GM19023 (cell line): ENCODE results near the gene ASIC2.

ENCODE experiments used
- ATAC-seq: cut with Tn5 transposase; IDR thresholded peaks from one replicate; pipeline ENCODE4 v1.9.1; 2021; ENCODE audit warnings: mild to moderate bottlenecking, moderate library complexity; ENCODE audit not compliant: unreplicated experiment

The ASIC2 gene

DNA sequence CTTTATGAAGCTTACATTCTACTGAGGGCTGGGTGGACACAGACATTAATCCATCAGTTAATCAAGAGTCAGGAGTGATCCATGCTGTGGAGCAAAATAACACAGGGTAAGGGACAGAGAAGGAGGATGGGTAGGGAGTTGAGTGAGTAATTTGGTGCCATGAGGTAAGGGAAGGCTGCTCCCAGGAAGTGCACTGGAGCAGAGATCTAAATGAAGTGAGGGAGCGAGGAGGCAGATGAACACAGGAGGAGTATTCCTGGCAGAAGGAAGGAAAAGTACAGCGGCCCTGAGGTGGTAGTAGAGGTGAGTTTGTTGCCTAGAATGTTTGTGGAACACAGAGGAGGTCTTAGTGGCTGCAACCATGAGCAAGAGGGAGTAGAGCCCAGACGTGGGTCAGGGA lies 34.8 kb downstream of the ASIC2 start:
- ATAC-seq: no peak

DNA sequence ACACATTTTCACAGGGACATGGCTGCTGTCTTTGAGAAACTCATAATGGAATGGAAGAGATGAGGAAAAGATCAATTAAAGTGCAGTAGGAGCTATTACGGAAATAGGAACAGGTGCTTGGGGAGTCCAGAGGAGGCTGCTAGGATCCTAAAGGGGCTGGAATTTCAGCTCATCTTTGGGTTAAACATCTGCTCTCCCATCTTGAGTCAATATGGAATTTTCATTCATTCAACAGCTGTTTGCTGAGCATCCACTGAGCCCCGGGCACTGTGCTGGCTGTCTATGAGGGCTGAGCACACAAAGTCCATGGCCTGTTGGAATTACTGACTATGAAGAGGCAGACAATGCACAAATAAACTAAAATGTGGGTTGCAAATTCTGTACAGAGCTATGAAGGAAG lies 47.9 kb downstream of the ASIC2 start:
- no peak for ATAC-seq

- no peak for ATAC-seq
Measured at GRCh38 chr17:33243732-33244131, 49.4 kb downstream of the ASIC2 start.

- no peak for ATAC-seq
Measured at GRCh38 chr17:33242375-33243124, 50.5 kb downstream of the ASIC2 start.

DNA sequence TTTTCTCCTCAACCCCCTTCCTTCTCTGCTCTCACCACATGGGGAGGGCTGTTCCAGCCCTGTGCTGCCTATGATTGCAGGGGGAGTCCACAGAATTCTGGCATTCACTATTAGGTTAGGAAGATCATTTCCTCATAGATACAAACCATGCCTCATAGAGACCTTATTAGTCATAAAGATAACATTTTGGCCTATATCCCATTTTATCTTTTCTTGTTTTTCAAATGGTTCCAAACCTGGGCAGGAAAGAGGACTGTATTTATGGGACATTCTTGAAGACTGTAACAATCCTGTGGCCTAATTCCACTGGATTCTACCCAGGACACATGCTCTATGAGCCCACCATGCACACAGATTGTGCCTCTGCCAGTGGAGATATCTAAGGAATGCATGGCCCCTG lies 51.7 kb downstream of the ASIC2 start:
- no peak for ATAC-seq

- ATAC-seq: no peak
Measured at GRCh38 chr17:33240362-33240761, 52.7 kb downstream of the ASIC2 start.

- no peak for ATAC-seq
Measured at GRCh38 chr17:33239702-33240101, 53.4 kb downstream of the ASIC2 start.

DNA sequence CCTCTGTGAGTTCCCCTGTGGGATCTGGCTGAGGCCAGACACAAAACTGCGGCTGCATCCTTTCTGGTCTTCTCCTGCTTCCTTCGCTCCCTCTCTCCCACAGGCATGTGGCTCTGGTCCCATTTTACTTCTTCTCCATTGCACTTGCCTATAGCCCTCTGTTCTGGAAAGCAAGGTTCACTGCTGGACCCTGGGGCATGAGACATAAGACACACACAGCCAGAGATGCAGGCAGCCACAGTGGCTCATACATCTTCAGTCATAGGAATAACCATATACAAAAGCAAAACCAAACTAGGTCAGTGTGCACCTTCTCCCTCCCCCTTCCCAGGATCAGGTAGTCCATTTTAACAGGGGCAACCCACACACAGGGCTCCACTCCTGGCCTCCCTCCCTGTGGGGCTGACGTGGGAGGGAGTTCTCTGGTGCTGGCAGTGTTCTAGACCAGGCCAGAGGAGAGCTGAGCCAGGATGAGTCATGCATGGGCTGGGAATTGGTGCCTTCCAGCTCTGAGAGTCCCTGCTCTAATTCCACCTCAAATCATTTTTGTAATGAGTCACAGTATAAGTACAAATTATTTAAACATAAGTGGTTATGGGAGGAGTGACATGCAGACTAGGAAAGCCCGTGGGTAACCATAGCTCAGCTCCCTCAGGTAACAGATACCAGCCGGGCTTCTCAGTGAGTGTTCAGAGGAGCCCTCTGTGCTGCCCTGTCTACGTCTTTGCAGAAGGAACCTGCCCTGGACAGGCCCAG lies 58.0 kb downstream of the ASIC2 start:
- no peak for ATAC-seq

DNA sequence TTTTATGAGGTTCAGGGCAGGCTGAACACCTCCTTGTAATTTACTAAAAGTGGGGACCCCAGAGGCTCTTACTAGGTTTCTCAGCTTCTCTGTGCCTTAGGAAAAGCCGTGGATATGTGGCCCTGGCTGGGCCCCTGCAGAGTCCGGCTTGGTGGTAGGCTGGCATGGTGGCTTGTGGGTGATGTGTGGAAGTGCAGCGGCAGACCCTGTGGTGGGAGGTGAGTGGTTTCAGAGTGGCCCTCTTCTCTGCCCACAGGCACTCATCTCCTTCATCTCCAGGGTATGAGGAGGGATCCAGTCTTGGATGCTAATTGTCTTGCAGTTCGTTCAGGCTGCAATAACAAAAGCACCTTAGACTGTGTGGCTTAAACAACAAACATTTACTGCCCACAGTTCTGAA lies 58.9 kb downstream of the ASIC2 start:
- no peak for ATAC-seq

DNA sequence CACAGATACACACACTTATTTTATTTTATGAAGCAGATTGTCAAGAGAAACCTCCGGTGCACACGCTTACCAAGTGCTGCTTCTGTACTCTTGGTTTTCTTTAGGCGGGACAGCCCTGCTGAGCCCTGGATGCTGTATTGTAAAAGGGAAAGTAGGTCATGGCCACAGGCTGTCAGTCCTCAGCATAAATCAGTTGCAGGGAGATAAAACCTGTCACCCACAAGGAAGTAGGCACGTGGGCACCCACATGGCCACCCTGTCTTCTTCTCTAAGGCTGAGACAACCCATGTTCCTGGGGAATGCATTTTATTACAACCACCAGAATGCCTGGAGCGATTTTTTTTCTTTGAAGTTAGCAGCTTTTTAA lies 59.3 kb downstream of the ASIC2 start:
- ATAC-seq: no peak

DNA sequence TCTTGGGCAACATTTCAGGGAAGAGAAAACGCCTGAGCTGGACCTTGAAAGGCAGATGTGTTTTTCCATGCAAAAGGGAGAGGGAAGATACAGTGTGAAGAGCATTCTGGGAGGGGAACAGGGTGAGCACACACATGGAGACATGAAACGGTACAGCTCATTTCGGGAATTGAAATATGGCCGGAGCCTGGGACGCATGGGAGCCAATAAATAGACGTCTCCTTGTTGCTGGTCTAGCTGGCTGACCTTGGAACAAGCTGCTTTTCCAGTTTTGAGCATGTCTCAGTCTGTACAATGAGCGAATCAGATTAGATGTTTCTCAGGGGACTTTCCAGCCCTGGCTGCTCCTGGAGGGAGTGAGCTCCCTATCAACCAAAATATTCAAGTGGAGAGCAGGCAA lies 63.6 kb downstream of the ASIC2 start:
- no peak for ATAC-seq

GRCh38 chr17:33229028-33229427 lies 64.1 kb downstream of the ASIC2 start:
- ATAC-seq: no peak

- ATAC-seq: no peak
Measured at GRCh38 chr17:33228548-33228947, 64.5 kb downstream of the ASIC2 start.

- ATAC-seq: no peak
Measured at GRCh38 chr17:33227911-33228310, 65.2 kb downstream of the ASIC2 start.

DNA sequence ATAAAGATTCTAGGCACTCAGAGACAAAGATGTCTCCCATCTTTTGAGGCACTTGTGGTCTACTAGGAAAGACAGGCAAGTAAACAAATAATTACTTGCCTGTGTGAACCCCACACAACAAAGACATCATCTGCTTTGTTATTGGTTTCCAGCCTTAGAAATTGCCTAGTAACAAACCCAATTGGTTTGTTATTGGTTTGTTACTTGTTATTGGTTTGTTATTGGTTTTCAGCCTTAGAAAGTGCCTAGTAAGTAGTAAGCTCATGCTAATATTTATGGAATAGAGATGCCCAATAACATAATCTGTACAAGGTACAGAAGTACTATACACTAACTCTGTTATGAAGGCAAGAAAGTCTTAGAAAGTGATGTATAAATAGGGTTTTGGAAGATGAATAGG lies 67.1 kb downstream of the ASIC2 start:
- no peak for ATAC-seq

DNA sequence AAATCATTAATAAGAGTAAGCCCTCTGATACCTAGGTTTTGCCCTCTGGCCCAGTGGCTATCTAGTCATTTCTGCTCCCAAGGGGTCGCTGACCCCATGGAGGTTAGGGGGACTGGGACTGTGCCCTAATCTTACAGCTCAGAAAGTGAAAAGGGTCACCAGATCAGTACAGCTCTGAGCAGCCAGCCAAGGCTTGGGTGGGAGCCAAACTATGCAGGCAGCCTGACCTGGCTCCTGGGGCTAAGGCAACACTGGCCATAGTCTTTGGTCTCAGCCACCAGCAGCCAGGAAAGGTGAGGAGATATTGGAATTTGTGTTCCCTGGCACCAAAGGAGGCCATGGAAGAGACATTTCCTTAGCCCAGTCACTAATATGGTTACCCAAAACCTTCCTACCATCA lies 67.6 kb downstream of the ASIC2 start:
- no peak for ATAC-seq

- ATAC-seq: no peak
Measured at GRCh38 chr17:33220036-33220435, 73.1 kb downstream of the ASIC2 start.

GRCh38 chr17:33218698-33219601 lies 74.1 kb downstream of the ASIC2 start:
- no peak for ATAC-seq

DNA sequence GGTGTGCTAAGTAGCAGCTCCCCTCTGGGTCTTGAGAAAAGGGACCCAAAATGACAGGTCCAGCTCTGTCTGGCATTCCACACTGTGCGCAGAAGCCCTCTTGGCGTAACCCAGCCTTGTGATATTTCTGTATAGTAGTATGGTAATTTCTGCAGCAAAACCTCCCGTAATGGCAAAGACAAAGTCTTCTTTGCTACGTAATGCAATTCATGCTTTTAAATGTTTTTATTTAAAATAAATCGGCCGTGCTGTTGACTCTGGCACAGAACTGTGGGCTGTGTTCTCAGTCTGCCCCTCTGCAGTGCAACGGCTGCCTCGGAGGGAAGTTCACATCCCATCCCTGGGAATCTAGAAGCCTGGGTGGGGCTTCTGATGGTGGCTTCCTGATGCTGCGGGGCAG lies 75.2 kb downstream of the ASIC2 start:
- ATAC-seq: no peak

GRCh38 chr17:33214996-33215395 lies 78.1 kb downstream of the ASIC2 start:
- no peak for ATAC-seq

DNA sequence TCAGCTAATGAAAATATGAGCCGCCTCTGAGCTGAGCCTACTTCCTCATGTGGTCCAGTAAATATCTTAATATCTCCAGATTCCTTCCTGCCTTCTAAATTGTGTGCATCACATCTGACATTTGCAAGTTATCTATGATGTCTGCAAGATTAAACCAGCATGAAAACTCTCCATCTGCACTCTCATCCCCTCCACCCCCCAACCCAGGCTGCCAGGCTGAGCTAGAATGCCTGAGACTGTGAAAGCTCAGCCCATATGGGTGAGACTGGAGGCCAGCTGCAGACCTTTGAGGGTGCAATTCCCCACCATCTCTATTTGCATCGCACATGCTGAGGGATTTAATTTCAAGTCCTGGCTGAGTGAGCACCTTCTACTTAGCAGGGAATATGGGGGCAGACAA lies 82.8 kb downstream of the ASIC2 start:
- ATAC-seq: no peak

- ATAC-seq: no peak
Measured at GRCh38 chr17:33209671-33210070, 83.4 kb downstream of the ASIC2 start.
